Stimulated activated naive CD8-positive, alpha-beta T cell treated with anti-CD3 and anti-CD28 coated beads, Interleukin-15, Interleukin-2, amounts not matched to agents 100 ng/mL and 50 ng/mL, for 24 hours (primary cell): ENCODE measurements around the gene ZBTB46.
"Not testable (repeated sequence)": the region's sequence is repeated elsewhere in the genome, so short reads cannot be mapped to it uniquely, and the experiment has no call there.

ENCODE experiments used
- H3K27ac Mint-ChIP-seq: one replicate; pipeline ENCODE4 v1.8.0; 2021; ENCODE audit warnings: mild to moderate bottlenecking, mixed read lengths
- H3K27me3 Mint-ChIP-seq: one replicate; pipeline ENCODE4 v1.8.0; 2021; ENCODE audit warnings: mixed read lengths
- H3K36me3 Mint-ChIP-seq: one replicate; pipeline ENCODE4 v1.8.0; 2021; ENCODE audit warnings: low read depth, mixed read lengths
- H3K4me1 Mint-ChIP-seq: one replicate; pipeline ENCODE4 v1.8.0; 2021; ENCODE audit warnings: low read depth, mixed read lengths
- H3K4me3 Mint-ChIP-seq: one replicate; pipeline ENCODE4 v1.8.0; 2021; ENCODE audit warnings: mild to moderate bottlenecking, mixed read lengths
- H3K9me3 Mint-ChIP-seq: one replicate; pipeline ENCODE4 v1.8.0; 2021; ENCODE audit warnings: mixed read lengths

The ZBTB46 gene

GRCh38 chr20:63778857-63779256 lies 52.2 kb downstream of the ZBTB46 start:
- Mint-ChIP-seq H3K9me3 (no peaks in the 10 kb centered on the region), H3K27ac (no peak overlapping the region), H3K36me3 (no peaks in the 10 kb centered on the region), H3K27me3 (no peaks in the 10 kb centered on the region), H3K4me1 (peaks cover 18% of the 10 kb centered on the region), H3K4me3 (no peak overlapping the region)

GRCh38 chr20:63778034-63778752 lies 52.9 kb downstream of the ZBTB46 start:
- Mint-ChIP-seq H3K36me3 (no peaks in the 10 kb centered on the region), H3K4me3 (no peak overlapping the region), H3K27ac (no peak overlapping the region), H3K27me3 (no peaks in the 10 kb centered on the region), H3K4me1 (peaks cover 18% of the 10 kb centered on the region), H3K9me3 (no peaks in the 10 kb centered on the region)

- no peak overlapping the region for H3K4me3 Mint-ChIP-seq
- no peaks in the 10 kb centered on the region for H3K9me3 Mint-ChIP-seq
- H3K4me1 Mint-ChIP-seq: peaks cover 17% of the 10 kb centered on the region
- H3K27ac Mint-ChIP-seq: no peak overlapping the region
- H3K27me3 Mint-ChIP-seq: no peaks in the 10 kb centered on the region
- no peaks in the 10 kb centered on the region for H3K36me3 Mint-ChIP-seq
These were observed 53.5 kb downstream of the ZBTB46 start for GRCh38 chr20:63777614-63778013.

GRCh38 chr20:63776875-63777274 lies 54.2 kb downstream of the ZBTB46 start:
- not testable (repeated sequence) for H3K4me3 Mint-ChIP-seq, H3K27ac Mint-ChIP-seq, H3K36me3 Mint-ChIP-seq, H3K27me3 Mint-ChIP-seq, H3K9me3 Mint-ChIP-seq, H3K4me1 Mint-ChIP-seq

GRCh38 chr20:63775096-63775978 lies 55.7 kb downstream of the ZBTB46 start:
- Mint-ChIP-seq H3K27me3 (no peaks in the 10 kb centered on the region), H3K4me3 (no peak overlapping the region), H3K4me1 (peaks cover 3% of the 10 kb centered on the region), H3K9me3 (no peaks in the 10 kb centered on the region), H3K36me3 (no peaks in the 10 kb centered on the region), H3K27ac (no peak overlapping the region)

- Mint-ChIP-seq H3K9me3 (no peaks in the 10 kb centered on the region), H3K27ac (no peak overlapping the region), H3K4me1 (peaks cover 3% of the 10 kb centered on the region), H3K4me3 (no peak overlapping the region), H3K27me3 (no peaks in the 10 kb centered on the region), H3K36me3 (no peaks in the 10 kb centered on the region)
These were observed 56.8 kb downstream of the ZBTB46 start for GRCh38 chr20:63774306-63774705.

GRCh38 chr20:63773571-63774241 lies 57.4 kb downstream of the ZBTB46 start:
- Mint-ChIP-seq H3K27ac (no peak overlapping the region), H3K9me3 (no peaks in the 10 kb centered on the region), H3K4me3 (no peak overlapping the region)

GRCh38 chr20:63772781-63773518 lies 58.1 kb downstream of the ZBTB46 start:
- H3K4me3 Mint-ChIP-seq: no peak overlapping the region
- H3K9me3 Mint-ChIP-seq: no peaks in the 10 kb centered on the region
- no peak overlapping the region for H3K27ac Mint-ChIP-seq
- no peaks in the 10 kb centered on the region for H3K36me3 Mint-ChIP-seq
- H3K27me3 Mint-ChIP-seq: no peaks in the 10 kb centered on the region
- peaks cover 3% of the 10 kb centered on the region for H3K4me1 Mint-ChIP-seq

More at GRCh38 chr20:63773571-63774241, 57.4 kb downstream of the ZBTB46 start:
- Mint-ChIP-seq H3K4me1 (peaks cover 3% of the 10 kb centered on the region), H3K36me3 (no peaks in the 10 kb centered on the region), H3K27me3 (no peaks in the 10 kb centered on the region)

- Mint-ChIP-seq H3K9me3 (no peaks in the 10 kb centered on the region), H3K4me3 (no peak overlapping the region), H3K36me3 (no peaks in the 10 kb centered on the region), H3K4me1 (peaks cover 3% of the 10 kb centered on the region), H3K27me3 (no peaks in the 10 kb centered on the region), H3K27ac (no peak overlapping the region)
These were observed 59.9 kb downstream of the ZBTB46 start for GRCh38 chr20:63771046-63771707.

- Mint-ChIP-seq H3K27ac (no peak overlapping the region), H3K4me1 (peaks cover 3% of the 10 kb centered on the region), H3K36me3 (no peaks in the 10 kb centered on the region), H3K9me3 (no peaks in the 10 kb centered on the region), H3K4me3 (no peak overlapping the region), H3K27me3 (no peaks in the 10 kb centered on the region)
These were observed 61.1 kb downstream of the ZBTB46 start for GRCh38 chr20:63769891-63770474.

- Mint-ChIP-seq H3K27ac (no peak overlapping the region), H3K4me1 (no peaks in the 10 kb centered on the region), H3K36me3 (no peaks in the 10 kb centered on the region), H3K4me3 (no peak overlapping the region), H3K9me3 (no peaks in the 10 kb centered on the region), H3K27me3 (no peaks in the 10 kb centered on the region)
These were observed 62.2 kb downstream of the ZBTB46 start for GRCh38 chr20:63768591-63769515.

- Mint-ChIP-seq H3K36me3 (no peaks in the 10 kb centered on the region), H3K27me3 (no peaks in the 10 kb centered on the region), H3K4me3 (no peak overlapping the region), H3K27ac (no peak overlapping the region), H3K4me1 (no peaks in the 10 kb centered on the region), H3K9me3 (no peaks in the 10 kb centered on the region)
These were observed 63.2 kb downstream of the ZBTB46 start for GRCh38 chr20:63767886-63768285.

GRCh38 chr20:63767456-63767855 lies 63.6 kb downstream of the ZBTB46 start:
- Mint-ChIP-seq H3K4me3 (no peak overlapping the region), H3K27ac (no peak overlapping the region), H3K4me1 (no peaks in the 10 kb centered on the region), H3K36me3 (no peaks in the 10 kb centered on the region), H3K9me3 (no peaks in the 10 kb centered on the region), H3K27me3 (no peaks in the 10 kb centered on the region)
